NCI-H2107 treated with DMSO at 0.1 percent for 48 hours (cell line): ENCODE measurements around the gene POLR3H.
"Not testable (repeated sequence)": the region's sequence is repeated elsewhere in the genome, so short reads cannot be mapped to it uniquely, and the experiment has no call there.

Experiments used
- DNase-seq: peaks from one replicate; lab custom pipeline; 2025; ENCODE audit not compliant: unreplicated experiment; lab: John Stamatoyannopoulos, UW

Gene POLR3H, protein sequence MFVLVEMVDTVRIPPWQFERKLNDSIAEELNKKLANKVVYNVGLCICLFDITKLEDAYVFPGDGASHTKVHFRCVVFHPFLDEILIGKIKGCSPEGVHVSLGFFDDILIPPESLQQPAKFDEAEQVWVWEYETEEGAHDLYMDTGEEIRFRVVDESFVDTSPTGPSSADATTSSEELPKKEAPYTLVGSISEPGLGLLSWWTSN

DNA sequence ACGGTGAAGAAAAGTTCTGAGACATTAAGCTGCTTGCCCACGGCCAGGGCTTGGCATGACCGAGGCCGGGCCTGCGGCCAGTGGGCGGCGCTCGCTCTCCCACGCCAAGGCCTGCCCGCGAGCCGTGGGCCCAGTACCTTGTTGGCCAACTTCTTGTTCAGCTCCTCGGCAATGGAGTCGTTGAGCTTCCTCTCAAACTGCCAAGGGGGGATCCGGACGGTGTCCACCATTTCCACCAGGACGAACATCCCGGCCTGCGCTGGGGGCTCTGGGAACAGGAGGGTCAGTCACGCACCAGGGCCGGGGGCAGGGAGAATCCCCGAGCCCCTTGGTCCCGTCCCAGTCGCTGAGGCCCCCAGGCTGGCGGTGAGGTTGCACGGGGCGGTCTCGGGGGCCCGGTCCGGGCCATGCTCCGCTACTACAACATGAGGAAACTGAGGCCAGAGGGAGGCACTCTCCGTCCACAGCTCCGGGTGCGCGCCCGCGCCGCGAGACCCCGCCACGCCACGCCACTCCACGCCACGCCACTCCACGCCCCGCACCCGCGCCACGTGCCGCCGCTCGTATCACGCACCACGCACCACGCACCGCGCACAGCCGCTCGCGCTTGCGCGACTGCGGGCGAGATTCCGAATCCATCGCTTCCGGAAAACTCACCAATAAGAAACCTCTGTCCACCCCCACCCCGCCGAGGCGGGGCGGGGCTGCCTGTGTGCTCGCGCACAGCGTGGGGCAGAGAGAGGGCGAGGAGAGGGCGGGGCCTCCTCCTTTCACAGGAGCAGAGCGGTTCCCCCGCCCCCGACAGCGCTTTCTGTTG is at the start of gene POLR3H:
Gene POLR3H, minus strand, starts transcription at position 617 of the 817 bp plus-strand sequence. Its CDS starts 369 bp downstream, at position 248.
- peak; percentile 87 for DNase-seq

DNA sequence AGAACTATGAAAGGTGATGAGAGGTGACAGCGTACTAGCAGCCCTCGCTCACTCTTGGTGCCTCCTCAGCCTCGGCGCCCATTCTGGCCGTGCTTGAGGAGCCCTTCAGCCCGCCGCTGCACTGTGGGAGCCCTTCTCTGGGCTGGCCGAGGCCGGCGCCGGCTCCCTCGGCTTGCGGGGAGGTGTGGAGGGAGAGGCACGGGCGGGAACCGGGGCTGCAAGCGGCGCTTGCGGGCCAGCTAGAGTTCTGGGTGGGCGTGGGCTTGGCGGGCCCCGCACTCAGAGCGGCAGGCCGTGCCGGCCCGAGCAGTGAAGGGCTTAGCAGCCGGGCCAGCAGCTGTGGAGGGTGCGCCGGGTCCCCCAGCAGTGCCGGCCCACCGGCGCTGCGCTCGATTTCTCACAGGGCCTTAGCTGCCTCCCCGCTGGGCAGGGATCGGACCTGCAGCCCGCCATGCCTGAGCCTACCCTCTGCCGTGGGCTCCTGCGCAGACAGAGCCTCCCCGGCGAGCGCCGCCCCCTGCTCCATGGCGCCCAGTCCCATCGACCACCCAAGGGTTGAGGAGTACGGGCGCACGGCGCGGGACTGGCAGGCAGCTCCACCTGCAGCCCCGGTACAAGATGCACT is 49.2 kb upstream of the POLR3H start:
- DNase-seq = not testable (repeated sequence)

DNA sequence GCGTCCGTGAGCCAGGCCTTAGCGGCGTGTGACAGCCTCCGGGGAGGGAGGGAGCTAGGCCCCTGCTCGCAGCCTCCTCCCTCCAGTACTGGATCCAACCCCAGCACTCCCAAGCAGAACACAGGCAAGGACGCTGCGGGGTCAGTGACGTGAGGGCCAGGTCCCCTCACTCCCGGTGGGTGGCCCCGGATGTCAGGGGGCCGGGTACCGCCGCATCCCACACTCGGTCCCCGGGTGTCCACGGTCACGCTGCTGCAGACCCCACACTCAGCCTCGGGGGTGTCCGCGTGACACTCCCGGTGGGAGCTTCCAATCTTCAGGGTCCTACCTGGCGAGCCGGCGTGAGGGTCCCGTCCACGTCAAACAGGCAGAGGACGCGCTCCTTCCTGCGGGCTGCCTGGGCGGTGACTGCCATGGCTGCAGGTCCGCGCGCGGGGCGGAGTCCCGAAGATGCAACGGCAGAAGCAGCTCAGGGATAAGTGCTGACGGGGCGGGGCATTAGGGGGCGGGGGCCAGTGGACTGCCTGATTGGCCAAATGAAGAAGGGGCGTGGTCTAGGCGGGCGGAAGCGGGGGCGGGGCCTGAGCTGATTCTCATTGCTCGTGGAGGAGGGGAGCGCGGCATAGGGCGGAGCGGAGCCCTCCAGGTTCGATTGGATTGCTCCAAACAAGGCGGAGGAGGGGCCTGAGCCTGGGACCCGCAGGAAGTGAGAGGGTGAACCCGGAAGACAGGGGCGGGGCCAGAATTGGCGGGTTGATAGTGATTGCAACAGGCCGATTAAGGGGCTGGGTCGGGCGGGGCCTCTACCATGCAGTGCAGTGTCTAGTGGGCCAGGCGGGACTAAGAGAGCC is 45.3 kb upstream of the POLR3H start, which contains the start of gene PMM1:
Gene PMM1, minus strand, starts transcription at position 450 of the 851 bp plus-strand sequence. Its CDS starts 35 bp downstream, at position 415.
- DNase-seq = peak; percentile 91

DNA sequence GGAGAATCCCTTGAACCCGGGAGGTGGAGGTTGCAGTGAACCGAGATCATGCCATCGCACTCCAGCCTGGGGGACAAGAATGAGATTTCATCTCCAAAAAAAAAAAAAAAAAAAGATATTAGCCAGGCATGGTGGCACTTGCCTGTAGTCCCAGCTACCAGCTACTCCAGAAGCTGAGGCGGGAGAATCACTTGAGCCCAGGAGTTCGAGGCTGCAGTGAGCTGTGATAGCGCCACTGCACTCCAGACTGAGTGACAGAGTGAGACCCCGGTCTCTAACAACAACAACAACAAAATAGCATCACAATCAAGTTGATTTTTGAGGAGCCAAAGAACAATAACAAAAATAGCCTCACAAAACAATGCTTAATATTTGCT is 43.1 kb upstream of the POLR3H start:
- DNase-seq = no peak

DNA sequence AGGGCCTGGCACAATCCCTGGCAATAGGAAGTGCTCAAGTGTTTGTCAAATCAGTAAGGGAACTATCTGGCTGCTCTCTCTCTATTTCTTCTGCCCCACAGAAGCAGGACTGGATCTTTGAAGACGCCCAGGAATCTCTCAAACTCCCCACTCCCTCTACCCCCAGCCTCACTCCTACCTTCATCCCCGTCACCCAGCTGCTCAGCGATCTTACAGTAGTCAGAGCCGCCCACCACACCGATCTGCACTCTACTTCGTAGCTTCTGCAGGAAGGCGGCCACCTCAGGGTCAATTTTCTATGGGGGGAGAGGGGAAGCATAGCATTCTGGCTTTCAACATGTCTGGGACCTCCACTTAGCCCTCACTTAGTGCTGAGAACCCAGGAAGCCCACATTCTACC is 41.6 kb upstream of the POLR3H start:
- DNase-seq = no peak

DNA sequence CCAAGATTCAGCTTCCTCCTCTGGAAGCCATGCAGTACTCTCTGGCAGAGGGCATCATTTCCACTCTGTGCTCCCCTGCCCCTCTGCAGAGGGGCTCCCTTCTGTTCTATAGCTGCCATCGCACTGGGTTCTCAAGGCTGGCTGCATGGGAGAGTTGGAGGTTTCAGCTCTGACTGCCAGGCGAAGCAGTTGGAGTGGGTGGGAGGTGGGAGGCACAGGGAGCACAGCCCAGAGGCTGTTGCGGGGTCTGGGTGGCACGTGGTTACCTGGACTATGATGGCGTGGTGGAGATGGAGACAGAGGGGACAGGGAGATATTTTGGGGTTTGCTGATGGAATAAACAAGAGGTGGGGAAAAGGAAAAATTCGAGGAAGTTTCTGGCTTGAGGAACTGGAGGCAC is 40.6 kb upstream of the POLR3H start:
- no peak for DNase-seq

DNA sequence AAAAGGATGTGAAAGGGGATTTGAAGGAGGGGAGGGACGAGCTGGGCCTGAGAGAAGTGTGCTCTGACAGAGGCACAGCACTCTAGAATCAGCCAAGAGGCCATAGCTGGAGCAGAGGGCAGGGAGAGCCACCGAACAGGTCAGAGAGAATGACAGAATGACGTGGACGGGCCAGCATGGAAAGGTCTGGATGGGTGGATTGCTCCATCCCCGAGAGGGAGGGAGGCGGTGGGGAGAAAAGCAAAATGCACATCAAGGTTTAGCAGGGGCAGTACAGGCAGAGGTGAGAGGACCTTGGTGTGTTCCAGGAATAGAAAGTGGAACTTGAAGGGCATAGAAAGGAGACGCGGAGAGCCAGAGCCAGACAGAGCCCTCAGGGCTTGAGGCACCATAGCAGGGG is 38.4 kb upstream of the POLR3H start:
- DNase-seq = no peak

DNA sequence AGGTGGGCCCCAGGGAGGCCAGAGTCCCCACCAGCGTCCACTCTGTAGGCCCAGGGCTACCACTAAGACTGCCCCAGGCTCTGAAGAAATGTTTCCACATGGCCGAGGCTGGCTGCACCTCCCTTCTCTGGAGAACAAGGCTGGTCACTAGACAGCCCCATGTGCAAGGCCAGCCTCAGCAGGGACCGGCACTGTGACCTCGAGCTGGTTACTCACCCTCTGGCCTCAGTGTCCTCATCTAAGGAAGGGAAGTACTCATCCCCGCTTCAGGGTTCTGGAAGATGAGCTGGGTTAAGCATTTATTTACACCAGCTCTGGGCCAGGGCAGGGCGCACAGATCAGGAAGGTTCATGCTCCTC is 35.7 kb upstream of the POLR3H start:
- no peak for DNase-seq

DNA sequence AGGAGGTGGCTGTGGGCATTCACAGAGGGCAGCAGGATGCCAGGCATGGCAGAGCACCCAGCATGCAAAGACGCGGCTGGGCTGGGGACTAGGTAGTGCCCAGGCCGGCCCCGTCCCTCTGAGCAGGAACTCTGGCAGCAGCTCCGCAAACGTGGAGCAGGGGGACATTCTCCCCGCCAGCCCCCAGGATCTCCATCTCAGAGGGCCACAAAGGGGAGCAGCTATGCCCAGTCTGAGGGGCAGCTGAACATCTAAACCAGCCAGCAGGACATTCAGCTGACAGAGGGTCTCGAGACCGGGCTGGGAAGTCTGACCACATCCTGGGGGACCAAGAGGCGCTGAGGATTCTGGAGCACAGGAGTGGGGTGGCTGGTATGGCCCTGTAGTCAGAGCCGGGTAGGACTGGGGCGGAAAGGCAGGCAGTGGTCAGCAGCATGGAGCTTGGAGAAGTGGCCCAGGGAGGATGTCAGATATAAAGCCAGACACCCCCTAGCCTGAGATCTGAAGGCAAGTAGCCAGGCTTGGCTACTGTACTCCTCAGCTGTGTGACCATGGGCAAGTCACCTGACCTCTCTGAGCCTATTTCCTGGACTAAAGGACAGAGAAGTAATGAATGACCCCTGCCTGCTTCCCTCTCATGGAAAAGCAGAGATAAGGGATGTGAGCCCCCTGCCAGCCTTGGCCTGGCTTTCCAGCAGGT is 35.2 kb upstream of the POLR3H start:
- DNase-seq = no peak

DNA sequence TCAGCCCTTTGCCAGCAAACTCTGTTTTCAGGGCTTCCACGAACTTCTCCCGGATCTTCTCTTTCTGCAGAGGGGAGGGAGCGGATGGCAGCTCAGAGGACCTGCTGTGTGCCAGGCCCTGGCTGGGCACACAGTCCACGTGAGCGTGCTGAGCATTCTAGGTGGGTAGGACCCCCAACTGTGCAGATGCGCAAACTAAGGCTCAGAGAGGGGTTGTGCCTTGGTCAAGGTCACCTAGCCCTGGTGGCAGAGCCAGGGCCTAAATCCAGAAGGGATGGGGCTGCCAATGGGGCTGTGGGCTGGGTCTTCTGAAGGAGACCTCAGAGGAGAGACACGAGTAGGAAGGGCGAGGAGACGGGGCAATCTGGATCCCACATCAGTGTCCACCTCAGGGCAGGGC is 34.5 kb upstream of the POLR3H start:
- DNase-seq = no peak

DNA sequence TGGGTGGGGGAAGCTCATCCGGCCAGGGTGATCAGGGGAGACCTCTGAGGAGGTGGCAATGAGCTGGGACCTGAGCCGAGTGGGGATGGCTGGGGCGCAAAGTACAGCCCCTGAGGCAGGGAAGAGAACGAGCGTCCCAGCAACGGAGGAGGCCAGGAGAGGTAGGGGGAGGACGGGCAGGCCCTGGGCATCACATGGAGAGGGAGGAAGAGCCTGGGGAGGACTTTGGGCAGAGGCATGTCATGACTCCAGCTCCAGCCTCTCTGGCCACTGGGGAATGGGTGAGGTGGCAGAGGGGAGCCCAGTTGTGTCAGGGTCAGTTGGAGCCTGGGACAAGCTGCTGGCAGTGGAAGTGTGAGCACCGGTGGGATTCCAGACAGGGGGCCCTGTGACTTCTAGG is 33.8 kb upstream of the POLR3H start:
- DNase-seq = no peak

DNA sequence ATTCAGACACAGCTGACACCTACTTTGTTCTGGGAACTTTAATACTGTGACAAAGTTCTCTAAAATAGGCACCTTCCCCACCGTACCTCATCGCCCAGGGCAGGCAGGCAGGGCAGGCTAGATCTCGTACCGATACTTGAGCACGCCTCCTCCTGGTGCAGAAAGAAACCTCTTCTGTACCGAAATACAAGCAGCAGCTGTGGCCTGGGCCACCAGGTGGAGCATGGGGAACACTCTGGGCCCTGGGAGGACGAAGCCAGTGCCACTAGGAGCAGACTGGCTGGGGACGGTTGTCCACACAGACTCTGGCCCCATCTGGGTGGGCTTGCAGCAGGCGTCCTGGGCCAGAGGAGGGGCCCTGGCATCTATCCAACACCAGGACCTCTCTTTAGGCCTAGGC is 32.6 kb upstream of the POLR3H start:
- no peak for DNase-seq

DNA sequence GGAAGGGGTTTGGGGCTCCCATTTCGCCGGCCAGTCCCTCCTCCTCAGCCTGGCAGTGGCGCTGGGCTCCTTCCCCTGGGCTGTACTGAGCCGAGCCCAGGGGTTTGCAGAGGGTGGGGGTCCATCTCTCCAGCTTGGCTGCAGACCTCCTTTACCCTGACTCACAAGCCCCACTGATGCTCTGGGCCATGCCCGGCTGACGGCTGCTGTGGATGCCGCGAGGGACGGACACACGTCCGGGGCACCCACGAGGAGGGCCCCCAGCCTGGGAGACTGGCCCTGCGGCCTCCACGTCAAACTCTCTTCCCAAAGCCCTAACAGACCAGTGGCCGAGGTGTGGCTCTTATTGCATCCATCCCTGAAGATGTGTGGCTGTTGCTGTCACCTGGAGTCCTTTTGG is 31.3 kb upstream of the POLR3H start:
- no peak for DNase-seq

DNA sequence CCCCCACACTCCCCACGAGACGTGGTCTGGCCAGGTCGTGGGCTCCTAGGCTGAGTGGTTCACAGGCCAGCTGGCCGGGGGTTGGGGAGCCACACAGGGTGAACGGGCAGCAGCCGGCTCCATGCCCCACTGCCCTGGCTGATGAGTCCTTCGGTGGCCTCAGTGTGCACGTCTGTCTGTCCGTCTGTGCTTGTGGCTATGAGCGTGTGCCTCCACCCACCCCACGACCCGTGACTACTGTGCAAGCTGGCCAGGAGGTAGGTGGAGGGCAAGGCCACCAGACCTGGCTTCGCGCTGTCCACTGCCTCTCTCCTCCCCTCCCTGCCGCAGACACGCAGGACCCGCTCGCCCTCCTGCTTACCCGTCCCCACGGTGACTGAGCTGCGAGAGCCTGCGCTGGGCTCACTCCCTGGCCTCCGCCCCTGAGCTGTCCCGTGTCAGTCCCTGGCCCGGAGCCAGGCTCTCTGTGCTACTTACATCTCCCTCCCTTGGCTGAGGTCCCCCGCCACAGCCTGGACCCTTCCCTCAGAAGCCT is 30.6 kb upstream of the POLR3H start:
- DNase-seq = no peak

DNA sequence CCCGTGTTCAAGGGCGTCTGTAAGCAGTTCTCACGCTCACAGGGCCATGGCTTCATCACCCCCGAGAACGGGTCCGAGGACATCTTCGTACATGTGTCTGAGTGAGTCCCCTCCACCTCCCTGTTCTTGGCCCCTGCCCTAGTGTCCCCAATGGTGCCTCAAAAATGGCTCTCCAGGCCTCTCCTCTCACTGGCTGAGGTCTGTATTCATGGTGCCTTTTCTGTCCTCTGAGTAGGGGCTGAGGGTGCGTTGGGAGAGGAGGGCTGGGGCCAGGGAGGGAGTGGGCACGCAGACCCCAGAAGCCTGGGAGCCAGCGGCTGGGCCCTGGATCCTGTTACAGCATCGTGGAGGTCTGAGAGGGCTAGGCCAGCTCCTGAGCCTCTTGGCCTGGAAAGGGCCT is 29.4 kb upstream of the POLR3H start:
- no peak for DNase-seq

DNA sequence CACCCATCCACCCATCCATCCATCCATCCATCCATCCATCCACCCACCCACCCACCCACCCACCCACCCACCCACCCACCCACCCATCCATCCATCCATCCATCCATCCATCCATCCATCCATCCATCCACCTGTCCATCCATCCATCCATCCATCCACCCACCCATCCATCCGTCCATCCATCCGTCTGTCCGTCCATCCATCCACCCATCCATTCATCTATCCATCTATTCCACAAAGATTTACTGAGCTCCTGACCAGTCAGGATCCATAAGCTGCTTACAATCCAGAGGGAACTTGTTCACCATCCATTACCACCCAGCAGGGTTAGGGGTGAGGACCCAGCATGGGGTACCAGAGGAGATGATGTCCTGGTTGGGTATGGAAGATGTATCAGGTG is 28.0 kb upstream of the POLR3H start:
- not testable (repeated sequence) for DNase-seq

DNA sequence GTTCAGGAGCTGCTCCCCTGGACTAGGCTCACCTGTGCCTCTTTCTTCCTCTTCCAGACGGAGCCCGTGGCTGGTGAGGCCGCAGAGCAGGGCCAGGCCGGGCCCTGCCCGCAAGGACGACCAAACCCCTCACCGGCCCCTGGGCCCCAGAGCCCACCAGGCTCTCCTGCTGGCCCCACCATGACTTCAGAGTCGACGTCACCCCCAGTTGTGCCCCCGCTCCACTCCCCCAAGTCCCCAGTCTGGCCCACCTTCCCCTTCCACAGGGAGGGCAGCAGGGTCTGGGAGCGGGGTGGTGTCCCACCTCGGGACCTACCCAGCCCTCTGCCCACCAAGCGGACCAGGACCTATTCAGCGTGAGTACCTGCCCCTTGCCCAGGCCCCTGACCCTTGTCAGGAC is 27.5 kb upstream of the POLR3H start:
- DNase-seq = no peak

DNA sequence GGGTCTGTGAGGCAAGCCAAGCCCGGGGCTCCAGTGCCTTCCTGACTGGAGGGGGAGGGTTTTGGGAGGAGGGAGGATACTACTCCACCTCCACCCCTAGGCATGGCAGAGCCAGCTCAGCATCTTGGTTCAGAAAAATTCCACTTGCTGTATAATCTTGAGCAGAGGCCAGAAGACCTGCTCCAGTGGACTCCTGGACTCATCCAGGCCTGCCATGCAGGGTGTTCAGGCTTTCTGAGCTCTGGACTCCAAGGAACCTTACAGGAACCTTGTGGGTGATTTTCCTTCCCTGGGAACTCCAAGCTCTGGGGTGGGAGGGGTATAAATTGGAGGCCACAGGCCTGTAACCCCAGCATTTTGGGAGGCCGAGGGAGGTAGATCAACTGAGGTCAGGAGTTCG is 26.0 kb upstream of the POLR3H start:
- DNase-seq = no peak

DNA sequence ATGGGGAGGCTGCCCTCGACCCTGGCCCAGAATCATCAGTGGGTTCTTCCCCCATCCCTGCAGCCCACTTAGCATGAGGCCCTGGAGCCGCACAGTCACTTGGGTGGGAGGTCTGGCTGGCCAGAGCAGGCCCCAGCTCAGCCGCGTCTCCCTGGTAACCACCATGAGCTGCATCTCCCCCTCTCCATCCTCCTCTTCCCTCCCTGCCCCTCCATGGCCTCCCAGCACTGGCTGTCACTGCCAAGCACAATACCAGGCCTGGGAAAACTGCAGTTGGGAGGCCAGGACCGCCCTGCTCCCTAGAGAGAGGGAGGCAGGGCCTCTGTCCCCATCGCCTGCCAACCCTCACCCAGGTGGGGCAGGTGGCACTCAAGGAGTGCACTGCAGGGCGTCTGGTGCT is 24.5 kb upstream of the POLR3H start:
- DNase-seq = no peak

DNA sequence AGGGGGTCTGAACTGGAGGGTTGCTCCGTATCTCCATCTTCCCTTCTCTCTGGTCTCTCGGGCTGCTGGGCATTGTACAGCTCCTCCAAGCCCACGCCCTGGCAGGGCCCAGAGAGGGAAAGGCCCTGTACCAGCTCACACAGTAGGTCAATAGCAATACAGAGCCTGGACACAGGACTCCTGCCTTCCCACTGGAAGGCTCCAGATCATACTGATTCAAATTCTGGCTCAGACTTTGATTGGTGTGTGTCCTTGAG is 23.2 kb upstream of the POLR3H start:
- no peak for DNase-seq
